Thyroid gland (tissue), 4 donors: ENCODE data around the gene ADARB2. TPM values are rescaled to one million over a fixed set of nuclear protein-coding genes. Genes with fewer than 3 reads are reported as not detected.

Source experiments
- DNase-seq, 2 donors: peaks; one replicate each; pipeline ENCODE4 v3.0.0-alpha.2; 2019
- H3K27ac ChIP-seq, 3 donors: fragments of 200-600 bp; sonication (generic); 1 replicate in 2 of 3; 2 replicates in 1 of 3; pipeline ENCODE4 v1.5.1; 2016 to 2019; ENCODE audit warnings: mild to moderate bottlenecking in 1 of 3, moderate library complexity in 1 of 3
- H3K27me3 ChIP-seq: fragments of 200-600 bp; sonication (generic); one replicate; pipeline ENCODE4 v1.5.1; 2019
- H3K36me3 ChIP-seq, 2 donors: fragments of 200-600 bp; sonication (generic); one replicate each; pipeline ENCODE4 v1.5.1; 2016 to 2019
- H3K4me1 ChIP-seq, 2 donors: fragments of 200-600 bp; sonication (generic); one replicate each; pipeline ENCODE4 v1.5.1; 2017 to 2019
- H3K4me3 ChIP-seq, 3 donors: fragments of 200-600 bp; sonication (generic); replicated peaks in 1 of 3; 1 replicate in 2 of 3; 2 replicates in 1 of 3; pipeline ENCODE4 v1.5.1; 2016; ENCODE audit warnings: mild to moderate bottlenecking in 1 of 3
- H3K9me3 ChIP-seq: fragments of 200-600 bp; sonication (generic); one replicate; pipeline ENCODE4 v1.5.1; 2017
- POLR2A ChIP-seq, 2 donors: fragments of 450-650 bp; IDR thresholded peaks; one replicate each; pipeline ENCODE4 v1.6.1; 2017; ENCODE audit warnings: antibody characterized with exemption in 2 of 2, mild to moderate bottlenecking in 2 of 2, moderate library complexity in 1 of 2
- WGBS, 2 donors: methylation state at CpG; one replicate each; pipeline ENCODE4 v1.1.5; 2017; 5-methylcytosine and 5-hydroxymethylcytosine counted together
- intact Hi-C: fragments of 100-400 bp; cut with DNase I; formaldehyde crosslinking; loops from one replicate; pipeline ENCODE4 v1.15.1; 2023
- total RNA-seq, 4 donors: library from RNA; depleted of rRNA; stranded (reverse); fragments of >200 nt; gene quantifications; one replicate each; pipeline ENCODE4 v1.2.3, GENCODE V29; 2016
- TF ChIP-seq, protein P1 (sequence below), 6 experiments: fragments of 200-600 bp in 3 of 6; fragments of 450-650 bp in 3 of 6; sonication (generic) in 3 of 6; IDR thresholded peaks; one replicate each; pipeline ENCODE4 v1.5.1; 2016 to 2019; ENCODE audit warnings: antibody characterized with exemption in 6 of 6, mild to moderate bottlenecking in 2 of 6, inconsistent platforms in 1 of 6, moderate library complexity in 1 of 6

Gene ADARB2
- total RNA-seq, 4 donors from 2014 or later: 0.08 to 0.15 TPM; not detected in 2

GRCh38 chr10:1141701-1142100, 595.6 kb downstream of the ADARB2 start:
- H3K27ac ChIP-seq: no peak overlapping the region
- H3K36me3 ChIP-seq: no peaks in the 10 kb centered on the region
- H3K9me3 ChIP-seq: no peaks in the 10 kb centered on the region
- DNase-seq: no peak
- intact Hi-C loops: no loop called here
- WGBS, 2 donors: 90 to 92% methylated on average over 9 to 11 of the region's 11 CpGs
- H3K4me1 ChIP-seq: no peaks in the 10 kb centered on the region
- no peak overlapping the region for H3K4me3 ChIP-seq
- TF ChIP-seq, protein P1, sequence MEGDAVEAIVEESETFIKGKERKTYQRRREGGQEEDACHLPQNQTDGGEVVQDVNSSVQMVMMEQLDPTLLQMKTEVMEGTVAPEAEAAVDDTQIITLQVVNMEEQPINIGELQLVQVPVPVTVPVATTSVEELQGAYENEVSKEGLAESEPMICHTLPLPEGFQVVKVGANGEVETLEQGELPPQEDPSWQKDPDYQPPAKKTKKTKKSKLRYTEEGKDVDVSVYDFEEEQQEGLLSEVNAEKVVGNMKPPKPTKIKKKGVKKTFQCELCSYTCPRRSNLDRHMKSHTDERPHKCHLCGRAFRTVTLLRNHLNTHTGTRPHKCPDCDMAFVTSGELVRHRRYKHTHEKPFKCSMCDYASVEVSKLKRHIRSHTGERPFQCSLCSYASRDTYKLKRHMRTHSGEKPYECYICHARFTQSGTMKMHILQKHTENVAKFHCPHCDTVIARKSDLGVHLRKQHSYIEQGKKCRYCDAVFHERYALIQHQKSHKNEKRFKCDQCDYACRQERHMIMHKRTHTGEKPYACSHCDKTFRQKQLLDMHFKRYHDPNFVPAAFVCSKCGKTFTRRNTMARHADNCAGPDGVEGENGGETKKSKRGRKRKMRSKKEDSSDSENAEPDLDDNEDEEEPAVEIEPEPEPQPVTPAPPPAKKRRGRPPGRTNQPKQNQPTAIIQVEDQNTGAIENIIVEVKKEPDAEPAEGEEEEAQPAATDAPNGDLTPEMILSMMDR (IDR thresholded peaks at IDR 0.05): no peak
- TF ChIP-seq POLR2A (IDR thresholded peaks at IDR 0.05): no peak
- no peaks in the 10 kb centered on the region for H3K27me3 ChIP-seq

DNA sequence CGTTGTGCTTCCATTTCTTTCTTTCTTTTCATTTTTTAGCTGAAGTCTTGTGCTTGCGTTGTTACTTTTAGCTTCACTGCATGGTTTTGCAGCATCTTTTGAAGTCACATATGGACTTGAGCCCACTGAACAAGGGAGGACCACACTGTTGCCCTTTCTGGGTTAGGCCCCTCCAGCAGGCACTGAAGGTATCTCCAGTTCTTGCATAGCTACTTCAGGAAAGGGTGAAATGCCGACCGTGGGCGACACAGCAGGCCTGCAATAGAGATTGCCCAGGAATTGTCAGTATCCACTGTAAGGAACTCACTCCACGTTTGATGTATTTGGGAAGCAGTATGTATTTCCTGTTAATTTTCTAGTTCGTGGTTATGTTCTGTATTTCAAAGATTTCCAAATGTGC, 596.1 kb downstream of the ADARB2 start:
- Histone ChIP-seq H3K27me3 (no peaks in the 10 kb centered on the region), H3K36me3 (no peaks in the 10 kb centered on the region), H3K4me3 (no peak overlapping the region), H3K4me1 (no peaks in the 10 kb centered on the region), H3K27ac (no peak overlapping the region), H3K9me3 (no peaks in the 10 kb centered on the region)
- WGBS, 2 donors: 74 to 77% methylated on average over 7 of the region's 7 CpGs
- TF ChIP-seq, protein P1 (IDR thresholded peaks at IDR 0.05): no peak
- no peak for TF ChIP-seq POLR2A (IDR thresholded peaks at IDR 0.05)
- no peak for DNase-seq
- intact Hi-C loops: no loop called here

DNA sequence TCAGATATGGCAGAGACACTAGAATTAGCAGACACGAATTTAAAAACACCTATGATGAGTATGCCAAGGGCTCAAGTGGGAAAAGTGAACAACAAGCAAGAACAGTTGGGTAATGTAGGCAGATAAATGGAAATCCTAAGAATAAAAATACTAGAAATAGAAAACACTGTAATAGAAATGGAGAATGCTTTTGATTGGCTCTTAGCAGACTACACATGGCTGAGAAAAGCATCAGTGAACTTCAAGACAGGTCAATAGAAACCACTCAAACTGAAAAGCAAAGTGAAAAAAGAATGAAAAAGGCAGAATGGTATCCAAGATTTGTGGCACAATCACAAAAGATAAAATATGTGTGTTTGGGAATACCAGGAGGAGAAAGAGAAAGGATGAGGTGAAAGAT, 598.8 kb downstream of the ADARB2 start:
- DNase-seq: no peak
- 79 to 91% methylated on average over 1 of the region's 1 CpG for WGBS, 2 donors
- Histone ChIP-seq H3K36me3 (no peaks in the 10 kb centered on the region), H3K27ac (no peak overlapping the region), H3K9me3 (no peaks in the 10 kb centered on the region), H3K4me1 (no peaks in the 10 kb centered on the region), H3K4me3 (no peak overlapping the region), H3K27me3 (no peaks in the 10 kb centered on the region)
- intact Hi-C loops: no loop called here
- TF ChIP-seq, protein P1 (IDR thresholded peaks at IDR 0.05): no peak
- no peak for TF ChIP-seq POLR2A (IDR thresholded peaks at IDR 0.05)

GRCh38 chr10:1137499-1138163, 599.7 kb downstream of the ADARB2 start:
- Histone ChIP-seq H3K27me3 (no peaks in the 10 kb centered on the region), H3K36me3 (no peaks in the 10 kb centered on the region), H3K27ac (no peak overlapping the region), H3K4me3 (no peak overlapping the region), H3K4me1 (no peaks in the 10 kb centered on the region), H3K9me3 (no peaks in the 10 kb centered on the region)
- WGBS, 2 donors: 79 to 88% methylated on average over 10 of the region's 10 CpGs
- intact Hi-C loops: no loop called here
- no peak for DNase-seq
- no peak for TF ChIP-seq POLR2A (IDR thresholded peaks at IDR 0.05)
- TF ChIP-seq, protein P1 (IDR thresholded peaks at IDR 0.05): no peak

DNA sequence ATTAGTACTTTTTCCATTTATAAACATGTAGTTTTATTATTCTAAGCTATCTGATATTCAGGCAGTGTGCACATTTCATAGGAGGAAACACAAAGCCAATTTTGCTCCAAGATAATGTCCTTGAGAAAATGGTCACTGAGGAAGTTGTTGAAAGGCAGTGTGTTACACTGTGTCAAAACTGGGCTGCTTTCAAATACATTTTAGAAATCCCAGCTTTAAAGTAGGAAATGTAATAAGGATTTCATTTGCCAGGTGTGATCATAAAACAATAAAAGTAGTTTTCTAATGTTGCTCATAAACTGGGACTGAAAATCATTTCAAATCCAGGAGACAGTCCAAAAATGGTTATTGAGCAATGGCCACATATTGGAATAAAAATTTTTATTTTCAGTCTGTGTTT, 601.1 kb downstream of the ADARB2 start:
- Histone ChIP-seq H3K4me3 (no peak overlapping the region), H3K9me3 (no peaks in the 10 kb centered on the region), H3K36me3 (peaks cover 2% of the 10 kb centered on the region in 2 donors), H3K27me3 (no peaks in the 10 kb centered on the region), H3K27ac (no peak overlapping the region), H3K4me1 (no peaks in the 10 kb centered on the region)
- no peak for TF ChIP-seq POLR2A (IDR thresholded peaks at IDR 0.05)
- intact Hi-C loops: no loop called here
- no peak for DNase-seq
